Endometrium (tissue), 2 donors: Measurements from ENCODE around the gene PLPPR1.
"Not testable (repeated sequence)": the region's sequence is repeated elsewhere in the genome, so short reads cannot be mapped to it uniquely, and the experiment has no call there.

ENCODE experiments used
- FAIRE-seq: peaks from 2 replicates; lab custom pipeline; 2012; peaks lifted over from hg19 to GRCh38; lab: Jason Lieb, UNC
- donor health status: control.
- donor health status: control.

PLPPR1 gene

GRCh38 chr9:101028346-101029314 lies at the start of gene PLPPR1:
TSS of gene PLPPR1 (plus strand) at chr9:101028727.
- no peak for FAIRE-seq

- no peak for FAIRE-seq
These were observed 38.8 kb upstream of the PLPPR1 start for GRCh38 chr9:100989731-100990130.

GRCh38 chr9:100990605-100991381 lies 37.7 kb upstream of the PLPPR1 start:
- peak; percentile 88 for FAIRE-seq

- no peak for FAIRE-seq
These were observed 35.9 kb upstream of the PLPPR1 start for GRCh38 chr9:100992632-100993031.

- no peak for FAIRE-seq
These were observed 28.5 kb upstream of the PLPPR1 start for GRCh38 chr9:100999906-101000544.

- FAIRE-seq: no peak
These were observed 23.3 kb upstream of the PLPPR1 start for GRCh38 chr9:101005246-101005645.

GRCh38 chr9:101014566-101014965 lies 14.0 kb upstream of the PLPPR1 start:
- FAIRE-seq: peak; percentile 63

- no peak for FAIRE-seq
These were observed 10.1 kb upstream of the PLPPR1 start for GRCh38 chr9:101018467-101018866.

GRCh38 chr9:101022704-101023103 lies 5.8 kb upstream of the PLPPR1 start:
- FAIRE-seq: no peak

GRCh38 chr9:101025940-101026339 lies 2.6 kb upstream of the PLPPR1 start:
- no peak for FAIRE-seq

GRCh38 chr9:101026824-101027223 lies 1.7 kb upstream of the PLPPR1 start:
- FAIRE-seq: no peak

GRCh38 chr9:101027236-101027635 lies 1.3 kb upstream of the PLPPR1 start:
- no peak for FAIRE-seq

- no peak for FAIRE-seq
These were observed 688 bp upstream of the PLPPR1 start for GRCh38 chr9:101027733-101028345.

GRCh38 chr9:101029315-101030085 lies 973 bp downstream of the PLPPR1 start:
- no peak for FAIRE-seq

- FAIRE-seq: no peak
These were observed 1.5 kb downstream of the PLPPR1 start for GRCh38 chr9:101030086-101030391.

- FAIRE-seq: no peak
These were observed 3.9 kb downstream of the PLPPR1 start for GRCh38 chr9:101032426-101032825.

- no peak for FAIRE-seq
These were observed 5.7 kb downstream of the PLPPR1 start for GRCh38 chr9:101034222-101034621.

- no peak for FAIRE-seq
These were observed 6.6 kb downstream of the PLPPR1 start for GRCh38 chr9:101035098-101035497.

- no peak for FAIRE-seq
These were observed 8.9 kb downstream of the PLPPR1 start for GRCh38 chr9:101037430-101037829.

- FAIRE-seq: no peak
These were observed 10.0 kb downstream of the PLPPR1 start for GRCh38 chr9:101038488-101038887.

- FAIRE-seq: not testable (repeated sequence)
These were observed 11.1 kb downstream of the PLPPR1 start for GRCh38 chr9:101039581-101039980.
